Brain microvascular endothelial cell (primary cell): ENCODE results near the gene CCDC88C.
"Not testable (repeated sequence)": the region's sequence is repeated elsewhere in the genome, so short reads cannot be mapped to it uniquely, and the experiment has no call there.

Source experiments
- DNase-seq: peaks from one replicate; pipeline ENCODE4 v3.0.0-alpha.2; 2020
- H3K27ac ChIP-seq: fragments of 250-450 bp; sonication (Bioruptor Pico); 2 replicates; pipeline ENCODE4 v1.5.1; 2020; ENCODE audit warnings: mild to moderate bottlenecking, moderate library complexity
- H3K27me3 ChIP-seq: fragments of 250-450 bp; sonication (Bioruptor Pico); replicated peaks from 2 replicates; pipeline ENCODE4 v1.5.1; 2020; ENCODE audit warnings: mild to moderate bottlenecking
- H3K36me3 ChIP-seq: fragments of 250-450 bp; sonication (Bioruptor Pico); replicated peaks from 2 replicates; pipeline ENCODE4 v1.5.1; 2020; ENCODE audit warnings: mild to moderate bottlenecking
- H3K4me3 ChIP-seq: 2 replicates; pipeline ENCODE4 v1.5.1; 2011; ENCODE audit warnings: low read depth, mild to moderate bottlenecking, control low read depth, low read length, moderate library complexity
- CTCF ChIP-seq: IDR thresholded peaks from 2 replicates; pipeline ENCODE4 v1.5.1; 2011; ENCODE audit warnings: low read depth, mild to moderate bottlenecking, moderate library complexity, low read length, control low read depth, inconsistent platforms; ENCODE audit errors: missing control alignments
- in situ Hi-C: cut with HindIII; loops from 2 replicates; pipeline ENCODE4 v1.10.0; 2017; ENCODE audit warnings: low sequenced_read_pairs, low pct_ligation_motif_present

The CCDC88C gene

GRCh38 chr14:91271639-91272038, 146.0 kb downstream of the CCDC88C start:
- in situ Hi-C loops: no loop called here
- H3K4me3 ChIP-seq: no peak overlapping the region
- no peak for DNase-seq
- no peaks in the 10 kb centered on the region for H3K27me3 ChIP-seq
- TF ChIP-seq CTCF: no peak
- H3K27ac ChIP-seq: no peak overlapping the region
- H3K36me3 ChIP-seq: no peaks in the 10 kb centered on the region

GRCh38 chr14:91270619-91271018, 147.0 kb downstream of the CCDC88C start:
- in situ Hi-C loops: no loop called here
- Histone ChIP-seq H3K27me3 (no peaks in the 10 kb centered on the region), H3K36me3 (no peaks in the 10 kb centered on the region)

GRCh38 chr14:91270188-91270587, 147.4 kb downstream of the CCDC88C start:
- Histone ChIP-seq H3K36me3 (no peaks in the 10 kb centered on the region), H3K4me3 (no peak overlapping the region), H3K27ac (no peak overlapping the region), H3K27me3 (no peaks in the 10 kb centered on the region)
- in situ Hi-C loops: no loop called here
- no peak for DNase-seq
- TF ChIP-seq CTCF: no peak

More at GRCh38 chr14:91270619-91271018, 147.0 kb downstream of the CCDC88C start:
- TF ChIP-seq CTCF: no peak
- Histone ChIP-seq H3K4me3 (no peak overlapping the region), H3K27ac (no peak overlapping the region)
- DNase-seq: no peak

GRCh38 chr14:91269076-91269991, 148.3 kb downstream of the CCDC88C start:
- Histone ChIP-seq H3K4me3 (no peak overlapping the region), H3K27ac (no peak overlapping the region), H3K27me3 (peaks cover 2% of the 10 kb centered on the region), H3K36me3 (no peaks in the 10 kb centered on the region)
- DNase-seq: no peak
- no peak for TF ChIP-seq CTCF
- in situ Hi-C loops: no loop called here

- DNase-seq: no peak
- no peak overlapping the region for H3K27ac ChIP-seq
Measured at GRCh38 chr14:91267965-91268437, 149.6 kb downstream of the CCDC88C start.

GRCh38 chr14:91266276-91266675, 151.3 kb downstream of the CCDC88C start:
- H3K27me3 ChIP-seq, H3K27ac ChIP-seq, DNase-seq, H3K4me3 ChIP-seq, in situ Hi-C loops, H3K36me3 ChIP-seq: not testable (repeated sequence)

More at GRCh38 chr14:91267965-91268437, 149.6 kb downstream of the CCDC88C start:
- Histone ChIP-seq H3K36me3 (no peaks in the 10 kb centered on the region), H3K4me3 (no peak overlapping the region), H3K27me3 (peaks cover 5% of the 10 kb centered on the region)
- TF ChIP-seq CTCF: no peak
- in situ Hi-C loops: no loop called here
